ENCODE results near the gene ITPKC. TPM values are rescaled to one million over a fixed set of nuclear protein-coding genes. Genes with fewer than 3 reads are reported as not detected.
A peak's percentile ranks its signal among the peaks of the same experiment; 100 is the strongest.

ITPKC gene
- polyA plus RNA-seq, 3 donors = 2.7 to 5.7 (median 2.9) TPM

DNA sequence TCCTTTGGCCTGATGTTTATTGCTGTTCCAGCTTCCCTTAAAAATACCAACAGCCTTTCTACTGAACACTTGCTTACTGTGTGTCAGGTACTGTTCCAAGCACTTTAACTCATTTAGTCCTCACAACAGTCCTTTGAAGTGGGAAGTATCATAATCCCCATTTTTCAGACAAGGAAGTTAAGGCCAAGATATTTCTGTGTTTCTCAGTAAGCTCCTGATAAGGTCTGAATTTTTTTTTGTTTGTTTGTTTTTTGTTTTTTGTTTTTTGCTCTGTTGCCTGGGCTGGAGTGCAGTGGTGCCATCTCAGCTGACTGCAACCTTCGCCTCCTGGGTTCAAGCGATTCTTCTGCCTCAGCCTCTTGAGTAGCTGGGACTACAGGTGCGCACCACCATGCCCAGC, 41.6 kb downstream of the ITPKC start:
- peaks cover 30% of the 10 kb centered on the region for H3K4me1 Mint-ChIP-seq
- intact Hi-C loops (cut with micrococcal nuclease) = loop anchor here in 1 of 2 donors (10.0 kb wide), 1 partner anchor 46 kb away; no protein-coding TSS in a partner anchor
- H3K9ac ChIP-seq (ENCODE audit: insufficient read depth, low read length, poor library complexity, severe bottlenecking) = no peak overlapping the region
- H3K27ac Mint-ChIP-seq = peak overlapping the region in 3 of 7 donors; percentile 13 to 38 (median 27)
- H3K4me1 ChIP-seq (ENCODE audit: control insufficient read depth in 1 of 2, insufficient read depth in 2 of 2, low read length in 2 of 2) = peaks cover 34 to 39% of the 10 kb centered on the region in 2 donors
- no peak overlapping the region for H3K4me2 ChIP-seq (replicated peaks; ENCODE audit: extremely low read depth, low read length, poor library complexity, severe bottlenecking)
- no peak for DNase-seq
- peak overlapping the region in 1 of 2 donors; percentile 37 for H3K27ac ChIP-seq (ENCODE audit: low read depth in 1 of 2, low read length in 2 of 2)
- no peaks in the 10 kb centered on the region for H3K27me3 ChIP-seq (ENCODE audit: control insufficient read depth in 2 of 2, insufficient read depth in 2 of 2, low read length in 2 of 2)
- peaks cover 80% of the 10 kb centered on the region for H4K20me1 ChIP-seq (ENCODE audit: insufficient read depth, low read length)
- TF ChIP-seq CTCF (IDR thresholded peaks at IDR 0.05) = no peak
- H3K9me3 Mint-ChIP-seq = no peaks in the 10 kb centered on the region
- 100% methylated on average over 3 of the region's 3 CpGs for WGBS (ENCODE audit: insufficient coverage)
- peaks cover 63 to 81% of the 10 kb centered on the region in 2 donors for H3K36me3 ChIP-seq (replicated peaks in 1 of 2; ENCODE audit: control insufficient read depth in 1 of 2, insufficient read depth in 2 of 2, low read length in 2 of 2)
- H3K4me3 Mint-ChIP-seq = no peak overlapping the region
- peaks cover 0 to 2% (median 0%) of the 10 kb centered on the region in 3 donors for H3K27me3 Mint-ChIP-seq (ENCODE audit: low read depth in 3 of 3)
- no peak overlapping the region for H3K4me3 ChIP-seq (replicated peaks in 1 of 3; ENCODE audit: low read depth in 2 of 3, low read length in 3 of 3)
- peaks cover 67 to 77% of the 10 kb centered on the region in 2 donors for H3K36me3 Mint-ChIP-seq
- peaks cover 78% of the 10 kb centered on the region for H3K79me2 ChIP-seq (ENCODE audit: insufficient read depth, low read length)
- H2AFZ ChIP-seq (ENCODE audit: insufficient read depth, low read depth, low read length, poor library complexity, severe bottlenecking) = no peak overlapping the region
- H3K9me3 ChIP-seq (replicated peaks in 1 of 2; ENCODE audit: control insufficient read depth in 1 of 2, insufficient read depth in 1 of 2, low read length in 2 of 2) = no peaks in the 10 kb centered on the region

- Histone ChIP-seq H3K4me1 (ENCODE audit: control insufficient read depth in 1 of 2, insufficient read depth in 2 of 2, low read length in 2 of 2) (peaks cover 25 to 30% of the 10 kb centered on the region in 2 donors), H3K79me2 (ENCODE audit: insufficient read depth, low read length) (peaks cover 72% of the 10 kb centered on the region), H3K9ac (ENCODE audit: insufficient read depth, low read length, poor library complexity, severe bottlenecking) (no peak overlapping the region)
Observed at GRCh38 chr19:40759352-40759751, 42.4 kb downstream of the ITPKC start.

More at GRCh38 chr19:40759352-40759751, 42.4 kb downstream of the ITPKC start:
- H3K4me1 Mint-ChIP-seq = peaks cover 23% of the 10 kb centered on the region
- Histone ChIP-seq H3K4me3 (replicated peaks in 1 of 3; ENCODE audit: low read depth in 2 of 3, low read length in 3 of 3) (no peak overlapping the region), H3K27ac (ENCODE audit: low read depth in 1 of 2, low read length in 2 of 2) (no peak overlapping the region), H3K9me3 (replicated peaks in 1 of 2; ENCODE audit: control insufficient read depth in 1 of 2, insufficient read depth in 1 of 2, low read length in 2 of 2) (no peaks in the 10 kb centered on the region), H4K20me1 (ENCODE audit: insufficient read depth, low read length) (peaks cover 88% of the 10 kb centered on the region), H2AFZ (ENCODE audit: insufficient read depth, low read depth, low read length, poor library complexity, severe bottlenecking) (no peak overlapping the region), H3K4me2 (replicated peaks; ENCODE audit: extremely low read depth, low read length, poor library complexity, severe bottlenecking) (no peak overlapping the region), H3K27me3 (ENCODE audit: control insufficient read depth in 2 of 2, insufficient read depth in 2 of 2, low read length in 2 of 2) (no peaks in the 10 kb centered on the region), H3K36me3 (replicated peaks in 1 of 2; ENCODE audit: control insufficient read depth in 1 of 2, insufficient read depth in 2 of 2, low read length in 2 of 2) (peaks cover 71 to 89% of the 10 kb centered on the region in 2 donors)
- peaks cover 0 to 2% (median 0%) of the 10 kb centered on the region in 3 donors for H3K27me3 Mint-ChIP-seq (ENCODE audit: low read depth in 3 of 3)
- peak overlapping the region in 2 of 7 donors; percentile 13 to 33 for H3K27ac Mint-ChIP-seq
- no peak for TF ChIP-seq CTCF (IDR thresholded peaks at IDR 0.05)
- no peaks in the 10 kb centered on the region for H3K9me3 Mint-ChIP-seq
- no peak for DNase-seq
- 97% methylated on average over 5 of the region's 13 CpGs for WGBS (ENCODE audit: insufficient coverage)
- peaks cover 75 to 83% of the 10 kb centered on the region in 2 donors for H3K36me3 Mint-ChIP-seq
- H3K4me3 Mint-ChIP-seq = no peak overlapping the region
- intact Hi-C loops (cut with micrococcal nuclease) = loop anchor here in 1 of 2 donors (10.0 kb wide), 1 partner anchor 45 kb away; no protein-coding TSS in a partner anchor
